ENCODE results near the gene SLC4A11.

SLC4A11 gene

DNA sequence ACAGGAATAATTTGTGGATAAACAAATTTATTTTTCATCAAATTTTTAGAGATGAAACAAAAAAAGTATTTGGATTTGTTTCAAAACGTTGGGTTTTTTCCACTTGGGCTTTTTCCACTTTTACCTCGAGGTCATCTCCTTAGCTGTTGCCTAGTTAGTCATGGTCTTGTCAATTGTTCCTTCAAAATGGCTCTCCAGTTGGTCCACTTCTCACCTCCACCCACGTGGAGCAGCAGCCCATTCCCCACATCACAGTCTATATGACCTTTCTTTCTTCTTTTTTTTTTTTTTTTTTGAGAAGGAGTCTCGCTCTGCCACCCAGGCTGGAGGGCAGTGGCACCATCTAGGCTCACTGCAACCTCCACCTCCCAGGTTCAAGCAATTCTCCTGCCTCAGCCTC lies 6.7 kb upstream of the SLC4A11 start:
- no peak for DNase-seq

DNA sequence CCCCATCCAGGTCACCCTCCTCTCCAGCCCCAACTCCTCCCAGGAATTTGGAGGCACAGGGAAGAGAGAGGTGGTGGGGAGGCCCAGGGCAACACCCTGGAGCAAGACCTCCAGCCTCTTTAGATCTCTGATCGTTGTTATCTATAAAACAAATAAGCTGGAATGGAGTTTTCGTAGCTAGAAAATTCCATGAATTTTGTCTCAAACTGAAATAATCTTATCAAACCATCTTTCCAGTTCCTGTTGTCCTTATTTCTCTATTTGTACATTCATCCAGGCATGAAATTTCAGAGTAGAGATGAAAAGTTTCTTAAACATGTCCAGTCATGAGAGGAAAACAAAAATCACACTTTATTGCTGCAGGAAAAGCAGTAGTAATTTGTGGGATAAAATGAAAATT lies 6.2 kb upstream of the SLC4A11 start:
- no peak for DNase-seq

DNA sequence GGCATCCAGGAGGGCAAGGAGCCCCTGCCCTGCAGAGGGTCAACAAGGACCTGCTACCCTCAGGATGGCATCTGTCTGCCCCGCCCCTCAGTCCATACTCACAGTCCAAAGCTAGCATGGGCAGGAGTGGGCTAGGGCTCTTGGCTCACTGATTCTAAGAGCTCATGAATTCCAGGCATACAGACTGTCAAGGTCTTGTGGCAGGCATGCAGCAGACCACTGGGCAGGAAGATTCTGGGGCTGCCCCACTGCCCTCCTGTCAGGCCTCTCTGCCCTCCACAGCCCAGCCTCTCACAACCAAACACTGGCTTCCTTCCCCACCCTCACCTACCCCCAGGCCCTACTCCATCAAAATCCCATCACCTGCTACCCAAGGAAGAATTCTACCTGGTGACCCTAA lies 5.6 kb upstream of the SLC4A11 start:
- DNase-seq, result no peak

GRCh38 chr20:3243718-3244358 lies 4.8 kb upstream of the SLC4A11 start:
- DNase-seq, result no peak

- DNase-seq, result no peak
These were observed 3.2 kb upstream of the SLC4A11 start for GRCh38 chr20:3242172-3242692.

DNA sequence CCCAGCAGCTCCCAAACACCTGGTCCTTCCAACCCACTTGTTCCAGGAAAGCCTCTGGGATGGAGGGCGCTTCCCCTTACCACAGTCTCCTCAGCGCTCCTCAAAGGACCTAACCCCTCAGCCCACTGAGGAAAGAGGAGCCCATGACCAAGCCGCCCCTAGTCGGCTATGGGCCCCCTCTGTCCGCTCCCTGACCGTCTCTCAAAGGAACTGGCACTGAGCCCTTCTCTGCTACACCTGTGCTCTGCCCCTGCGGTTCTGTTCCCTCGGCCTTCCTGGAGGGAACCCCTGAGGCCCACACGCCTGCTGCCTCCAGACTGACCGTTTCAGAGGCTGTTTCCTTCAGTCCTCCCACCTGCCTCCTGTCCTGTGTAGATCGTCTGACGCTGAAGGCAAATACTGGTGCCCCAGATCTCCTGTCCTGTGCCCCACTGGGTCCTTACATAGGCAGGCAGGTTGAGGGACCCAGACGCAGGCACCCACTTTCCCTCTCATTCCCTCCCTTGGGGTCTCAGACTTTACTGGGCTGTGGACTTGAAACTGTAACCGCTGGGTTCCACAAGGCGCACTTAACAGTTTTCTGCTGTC lies 1.9 kb upstream of the SLC4A11 start:
- DNase-seq, result no peak

GRCh38 chr20:3239867-3240775 lies 1.1 kb upstream of the SLC4A11 start:
- no peak for DNase-seq

GRCh38 chr20:3238616-3239025 lies 369 bp downstream of the SLC4A11 start:
- DNase-seq, result peak in 3 of 5 donors; percentile 27 to 40 (median 38)

DNA sequence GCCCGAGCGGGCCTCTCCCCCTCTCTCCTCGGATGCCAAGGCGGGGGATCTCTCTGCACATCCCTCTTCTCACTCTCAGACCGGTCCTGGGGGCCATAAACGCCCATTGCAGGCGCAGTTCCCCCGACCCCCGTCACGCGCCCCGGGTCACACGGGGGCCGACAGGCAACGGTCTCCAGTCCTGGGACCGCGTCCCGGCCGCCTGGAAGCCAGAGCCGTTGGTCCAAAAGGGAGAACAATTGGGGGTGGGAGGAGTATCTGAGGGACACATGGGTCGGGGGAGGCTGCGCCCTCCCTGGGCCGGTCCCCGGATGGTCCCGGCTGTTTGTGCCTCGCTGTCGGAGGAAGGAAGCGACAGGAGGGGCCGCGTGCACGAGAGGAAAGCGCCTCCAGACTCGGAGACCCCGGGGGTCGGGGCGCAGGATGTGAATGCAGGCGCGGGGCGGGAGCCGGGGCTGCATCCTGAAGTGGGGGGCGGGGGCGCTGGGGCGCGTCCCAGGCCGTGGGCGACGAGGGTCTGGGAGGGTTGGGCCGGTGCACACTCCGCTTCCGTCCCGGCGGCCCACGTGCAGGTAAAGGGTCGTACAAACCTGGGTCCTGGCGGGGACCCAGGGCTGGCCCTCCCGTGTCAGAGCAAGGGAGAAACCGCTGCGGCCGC lies 903 bp downstream of the SLC4A11 start:
- no peak for DNase-seq

GRCh38 chr20:3237011-3237957 lies 1.7 kb downstream of the SLC4A11 start:
- DNase-seq, result no peak

DNA sequence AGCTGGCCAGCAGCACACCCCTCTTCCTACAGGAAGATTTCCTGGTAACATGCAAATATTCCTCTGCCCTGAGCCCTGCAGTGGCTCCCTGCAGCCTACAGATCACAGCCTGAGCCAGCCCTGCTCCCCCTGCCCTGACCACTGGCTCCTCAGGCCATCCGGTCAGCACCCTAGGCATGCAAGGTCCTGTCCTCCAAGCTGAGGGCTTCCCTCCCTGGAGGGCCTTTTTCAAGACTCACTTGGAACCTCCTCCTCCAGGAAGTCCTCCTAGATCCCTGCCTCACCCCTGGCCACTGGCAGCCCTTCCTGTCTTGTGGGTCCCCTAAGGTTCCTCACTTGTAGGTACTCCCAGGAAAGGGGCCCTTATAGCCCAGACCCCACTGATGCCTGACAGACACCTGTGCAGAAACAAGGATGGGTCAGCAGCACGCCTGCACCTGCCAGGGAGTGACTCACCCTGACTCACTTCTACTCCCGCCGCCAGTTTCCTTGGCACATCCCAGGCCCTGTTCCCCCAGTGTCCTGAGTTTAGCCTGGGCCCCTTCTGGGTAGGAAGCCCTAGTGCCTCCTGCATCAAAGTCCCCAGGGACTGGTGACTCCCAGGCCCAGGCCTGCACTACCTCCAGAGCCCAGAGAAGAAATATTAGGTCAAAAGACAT lies 3.2 kb downstream of the SLC4A11 start:
- DNase-seq, result no peak

GRCh38 chr20:3233991-3234498 lies 4.9 kb downstream of the SLC4A11 start:
- no peak for DNase-seq

DNA sequence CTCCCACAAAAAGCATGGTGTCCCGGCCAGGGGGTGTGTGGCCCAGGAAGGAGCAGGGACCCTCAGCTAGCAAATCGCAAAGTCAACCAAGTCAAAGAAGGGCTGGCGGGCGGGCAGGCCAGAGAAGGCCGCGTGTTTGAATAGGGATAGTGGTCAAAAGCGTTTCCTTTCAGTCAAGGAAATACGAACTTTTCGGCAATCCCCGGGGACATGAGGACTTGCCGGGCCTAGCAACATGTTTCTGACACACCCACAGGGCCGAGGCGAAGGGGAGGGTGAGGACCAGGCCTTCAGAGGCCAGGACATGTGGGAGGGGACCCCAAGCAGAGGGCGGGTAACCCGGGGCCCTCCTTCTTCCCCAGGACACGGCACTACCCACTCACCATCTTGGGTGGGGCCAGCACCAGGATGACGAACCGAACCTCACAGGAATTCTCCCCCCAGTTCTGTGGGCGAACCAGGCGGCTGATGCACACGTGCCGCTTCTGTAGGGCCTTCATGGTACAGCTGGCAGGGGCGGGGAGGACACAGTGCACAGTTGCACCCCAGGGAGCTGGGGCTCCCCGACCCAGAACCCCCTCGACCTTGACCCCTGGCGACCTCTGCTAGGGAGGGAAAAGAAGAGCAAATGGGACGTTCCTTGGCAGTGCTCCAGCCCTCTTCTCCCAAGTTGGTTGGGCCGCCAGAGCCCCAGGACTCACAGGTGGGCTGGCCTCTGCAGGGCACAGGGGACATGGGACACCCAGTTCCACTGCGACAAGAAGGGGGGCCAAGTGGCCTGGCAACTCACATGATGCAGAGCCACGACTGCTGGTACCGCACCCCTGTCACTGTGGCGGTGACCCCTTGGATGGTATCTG lies 5.6 kb downstream of the SLC4A11 start:
- no peak for DNase-seq

GRCh38 chr20:3231889-3232588 lies 7.0 kb downstream of the SLC4A11 start:
- no peak for DNase-seq

DNA sequence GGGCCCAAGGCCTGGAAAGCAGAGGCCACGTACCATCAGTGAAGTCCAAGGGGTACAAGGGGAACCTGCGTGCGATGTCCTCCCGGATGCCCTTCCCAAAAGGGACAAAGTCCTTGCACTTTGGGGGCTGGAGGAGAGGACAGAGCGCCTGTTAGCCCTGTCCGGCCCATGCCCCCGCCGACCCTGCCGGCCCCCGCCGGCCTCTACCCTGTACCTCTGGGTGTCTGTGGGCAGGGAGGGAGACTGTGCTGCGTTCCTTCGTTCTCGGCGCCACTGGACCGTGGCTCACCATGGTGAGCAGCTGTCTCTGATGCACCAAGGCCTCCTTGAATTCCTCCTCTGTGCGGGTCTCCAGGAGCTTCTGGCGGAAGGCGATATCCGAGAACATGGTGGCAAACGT lies 7.9 kb downstream of the SLC4A11 start:
- DNase-seq, result no peak

- no peak for DNase-seq
These were observed 9.2 kb downstream of the SLC4A11 start for GRCh38 chr20:3229798-3230197.

- no peak for DNase-seq
These were observed 9.8 kb downstream of the SLC4A11 start for GRCh38 chr20:3229158-3229557.

GRCh38 chr20:3228750-3229032 lies 10.3 kb downstream of the SLC4A11 start:
- DNase-seq, result no peak

DNA sequence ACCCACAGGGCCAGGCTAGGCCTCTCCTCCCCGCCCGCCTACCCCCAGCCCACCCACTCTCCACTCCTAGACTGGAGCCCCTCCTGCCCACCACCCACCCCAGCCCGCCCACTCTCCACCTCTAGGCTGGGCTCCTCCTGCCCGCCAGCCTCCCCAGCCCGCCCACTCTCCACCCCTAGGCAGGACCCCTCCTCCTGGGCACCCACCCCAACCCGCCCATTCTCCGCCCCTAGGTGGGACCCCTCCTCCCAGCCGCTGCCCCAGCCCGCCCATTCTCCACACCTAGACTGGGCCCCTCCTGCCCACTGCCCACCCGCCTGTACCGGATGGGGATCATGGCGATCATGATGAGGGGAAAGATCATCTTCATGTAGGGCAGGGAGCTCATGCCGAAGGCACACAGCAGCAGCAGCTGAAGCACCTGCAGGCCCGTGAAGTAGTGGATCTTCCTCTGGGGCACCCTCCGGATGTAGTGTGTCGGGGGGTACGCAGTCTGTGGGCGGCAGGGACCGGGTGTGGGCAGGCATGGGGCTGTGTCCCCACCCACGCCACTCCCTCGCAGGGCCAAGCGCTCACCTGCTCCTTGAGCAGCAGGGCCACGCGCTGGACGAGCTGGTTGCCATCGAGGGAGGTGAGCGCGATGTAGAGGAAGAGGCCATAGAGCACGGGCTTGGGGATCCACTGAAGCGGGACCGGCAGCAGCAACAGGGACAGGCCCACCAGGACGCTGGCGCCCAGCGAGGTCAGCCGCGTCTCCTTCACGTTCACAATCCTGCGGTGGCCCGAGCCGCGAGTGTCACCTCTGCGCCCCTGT lies 10.8 kb downstream of the SLC4A11 start:
- no peak for DNase-seq

Data from T-helper 1 cell (primary cell).